ENCODE results near the gene CERS5.

DNA sequence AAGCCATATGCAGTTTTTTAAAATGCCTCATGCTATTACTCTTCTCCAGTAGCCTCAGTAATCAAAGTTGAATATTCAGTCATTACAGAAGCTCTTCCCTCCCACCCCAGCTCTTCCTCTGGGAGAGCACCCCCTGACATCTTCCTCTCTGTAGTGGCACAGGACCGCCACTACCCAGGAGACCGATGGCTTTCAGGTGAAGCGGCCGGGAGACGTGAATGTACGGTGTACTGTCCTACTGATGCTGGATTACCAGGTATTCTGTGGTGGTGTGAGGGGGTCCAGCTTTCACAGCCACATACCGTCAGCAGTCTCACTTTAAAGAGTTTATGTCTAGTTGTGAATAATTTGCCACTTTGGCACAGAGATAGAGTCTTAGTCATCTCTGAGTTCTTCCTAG is 77.4 kb downstream of the CERS5 start:
- TF ChIP-seq, protein P1, sequence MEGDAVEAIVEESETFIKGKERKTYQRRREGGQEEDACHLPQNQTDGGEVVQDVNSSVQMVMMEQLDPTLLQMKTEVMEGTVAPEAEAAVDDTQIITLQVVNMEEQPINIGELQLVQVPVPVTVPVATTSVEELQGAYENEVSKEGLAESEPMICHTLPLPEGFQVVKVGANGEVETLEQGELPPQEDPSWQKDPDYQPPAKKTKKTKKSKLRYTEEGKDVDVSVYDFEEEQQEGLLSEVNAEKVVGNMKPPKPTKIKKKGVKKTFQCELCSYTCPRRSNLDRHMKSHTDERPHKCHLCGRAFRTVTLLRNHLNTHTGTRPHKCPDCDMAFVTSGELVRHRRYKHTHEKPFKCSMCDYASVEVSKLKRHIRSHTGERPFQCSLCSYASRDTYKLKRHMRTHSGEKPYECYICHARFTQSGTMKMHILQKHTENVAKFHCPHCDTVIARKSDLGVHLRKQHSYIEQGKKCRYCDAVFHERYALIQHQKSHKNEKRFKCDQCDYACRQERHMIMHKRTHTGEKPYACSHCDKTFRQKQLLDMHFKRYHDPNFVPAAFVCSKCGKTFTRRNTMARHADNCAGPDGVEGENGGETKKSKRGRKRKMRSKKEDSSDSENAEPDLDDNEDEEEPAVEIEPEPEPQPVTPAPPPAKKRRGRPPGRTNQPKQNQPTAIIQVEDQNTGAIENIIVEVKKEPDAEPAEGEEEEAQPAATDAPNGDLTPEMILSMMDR (IDR thresholded peaks at IDR 0.05) = no peak
- TF ChIP-seq POLR2AphosphoS5 (IDR thresholded peaks at IDR 0.05) (no peak), POLR2A (IDR thresholded peaks at IDR 0.05) (no peak), EP300 (IDR thresholded peaks at IDR 0.05) (no peak)
